Ishikawa (cell line): Measurements from ENCODE around the gene CT47B1.

Source experiments
- CEBPB ChIP-seq: IDR thresholded peaks from 2 replicates; pipeline ENCODE4 v1.6.1; 2012
- CREB1 ChIP-seq: IDR thresholded peaks from 2 replicates; pipeline ENCODE4 v1.6.1; 2012; ENCODE audit warnings: low read depth
- EGR1 ChIP-seq: IDR thresholded peaks from 2 replicates; pipeline ENCODE4 v1.6.1; 2012
- EP300 ChIP-seq: IDR thresholded peaks from 2 replicates; pipeline ENCODE4 v1.6.1; 2012; ENCODE audit warnings: borderline replicate concordance
- FOXM1 ChIP-seq: IDR thresholded peaks from 2 replicates; pipeline ENCODE4 v1.6.1; 2012; ENCODE audit warnings: low read depth, borderline replicate concordance
- NFIC ChIP-seq: IDR thresholded peaks from 2 replicates; pipeline ENCODE4 v1.6.1; 2012
- RAD21 ChIP-seq: IDR thresholded peaks from 2 replicates; pipeline ENCODE4 v1.6.1; 2012; ENCODE audit warnings: low read depth
- TAF1 ChIP-seq: IDR thresholded peaks from 2 replicates; pipeline ENCODE4 v1.6.1; 2012; ENCODE audit warnings: low read depth, mild to moderate bottlenecking
- TCF12 ChIP-seq: IDR thresholded peaks from 2 replicates; pipeline ENCODE4 v1.6.1; 2012; ENCODE audit warnings: low read depth
- TEAD4 ChIP-seq: IDR thresholded peaks from 2 replicates; pipeline ENCODE4 v1.6.1; 2012
- YY1 ChIP-seq: IDR thresholded peaks from 2 replicates; pipeline ENCODE4 v1.6.1; 2012; ENCODE audit warnings: low read depth
- ZBTB7A ChIP-seq: IDR thresholded peaks from 2 replicates; pipeline ENCODE4 v1.6.1; 2012; ENCODE audit warnings: low read depth
- TF ChIP-seq, protein P1 (sequence below): IDR thresholded peaks from 2 replicates; pipeline ENCODE4 v1.6.1; 2012
- TF ChIP-seq, protein P2 (sequence below): IDR thresholded peaks from 2 replicates; pipeline ENCODE4 v1.6.1; 2012
- TF ChIP-seq, protein P3 (sequence below): IDR thresholded peaks from 2 replicates; pipeline ENCODE4 v1.6.1; 2012; ENCODE audit warnings: low read depth, mild to moderate bottlenecking

CT47B1 gene

DNA sequence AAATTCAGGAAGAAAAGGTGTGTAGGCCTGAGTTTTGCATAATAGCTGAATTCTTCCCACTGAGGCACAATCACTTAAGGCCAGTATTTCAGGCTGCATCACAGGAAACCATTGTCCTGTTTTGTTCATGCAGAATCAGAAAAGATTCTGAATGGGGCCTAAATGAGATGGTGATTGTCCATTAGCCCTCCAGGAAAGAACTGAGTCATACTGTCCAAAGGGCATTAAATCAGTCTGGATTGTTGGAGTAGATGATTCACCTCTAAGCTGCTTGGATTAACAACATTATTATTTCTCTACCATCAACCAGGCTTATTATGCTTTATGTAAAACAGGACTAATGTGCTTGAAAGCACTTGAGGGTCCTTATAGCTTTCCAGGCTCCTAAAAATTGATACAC lies 36.2 kb downstream of the CT47B1 start:
- TF ChIP-seq, protein P1, sequence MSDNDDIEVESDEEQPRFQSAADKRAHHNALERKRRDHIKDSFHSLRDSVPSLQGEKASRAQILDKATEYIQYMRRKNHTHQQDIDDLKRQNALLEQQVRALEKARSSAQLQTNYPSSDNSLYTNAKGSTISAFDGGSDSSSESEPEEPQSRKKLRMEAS = no peak
- TF ChIP-seq EP300 (no peak), CEBPB (no peak)

DNA sequence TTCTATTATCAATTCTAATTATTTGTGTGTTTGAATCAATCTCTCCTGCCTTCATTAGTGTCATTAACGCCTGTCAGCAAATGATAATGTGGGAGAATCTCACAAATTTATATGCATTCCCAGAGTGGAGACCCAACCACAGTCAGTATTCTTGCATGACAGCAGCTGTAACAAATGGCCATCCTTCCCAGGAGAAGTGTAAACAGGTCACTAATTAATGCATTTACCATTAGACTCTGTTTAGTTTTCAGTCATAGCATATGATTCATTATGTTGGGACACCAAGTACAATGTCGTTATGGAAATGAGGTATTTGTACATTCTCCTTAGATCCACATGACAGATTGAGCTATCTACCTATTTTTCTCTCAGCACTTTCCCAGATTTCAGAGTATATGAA lies 50.5 kb downstream of the CT47B1 start:
- TF ChIP-seq EP300 (no peak), RAD21 (no peak), TCF12 (no peak), TEAD4 (no peak), FOXM1 (no peak), TAF1 (no peak), NFIC (no peak), EGR1 (no peak), YY1 (no peak), CREB1 (no peak), CEBPB (no peak)
- TF ChIP-seq, protein P2, sequence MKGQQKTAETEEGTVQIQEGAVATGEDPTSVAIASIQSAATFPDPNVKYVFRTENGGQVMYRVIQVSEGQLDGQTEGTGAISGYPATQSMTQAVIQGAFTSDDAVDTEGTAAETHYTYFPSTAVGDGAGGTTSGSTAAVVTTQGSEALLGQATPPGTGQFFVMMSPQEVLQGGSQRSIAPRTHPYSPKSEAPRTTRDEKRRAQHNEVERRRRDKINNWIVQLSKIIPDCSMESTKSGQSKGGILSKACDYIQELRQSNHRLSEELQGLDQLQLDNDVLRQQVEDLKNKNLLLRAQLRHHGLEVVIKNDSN = no peak
- TF ChIP-seq, protein P3, sequence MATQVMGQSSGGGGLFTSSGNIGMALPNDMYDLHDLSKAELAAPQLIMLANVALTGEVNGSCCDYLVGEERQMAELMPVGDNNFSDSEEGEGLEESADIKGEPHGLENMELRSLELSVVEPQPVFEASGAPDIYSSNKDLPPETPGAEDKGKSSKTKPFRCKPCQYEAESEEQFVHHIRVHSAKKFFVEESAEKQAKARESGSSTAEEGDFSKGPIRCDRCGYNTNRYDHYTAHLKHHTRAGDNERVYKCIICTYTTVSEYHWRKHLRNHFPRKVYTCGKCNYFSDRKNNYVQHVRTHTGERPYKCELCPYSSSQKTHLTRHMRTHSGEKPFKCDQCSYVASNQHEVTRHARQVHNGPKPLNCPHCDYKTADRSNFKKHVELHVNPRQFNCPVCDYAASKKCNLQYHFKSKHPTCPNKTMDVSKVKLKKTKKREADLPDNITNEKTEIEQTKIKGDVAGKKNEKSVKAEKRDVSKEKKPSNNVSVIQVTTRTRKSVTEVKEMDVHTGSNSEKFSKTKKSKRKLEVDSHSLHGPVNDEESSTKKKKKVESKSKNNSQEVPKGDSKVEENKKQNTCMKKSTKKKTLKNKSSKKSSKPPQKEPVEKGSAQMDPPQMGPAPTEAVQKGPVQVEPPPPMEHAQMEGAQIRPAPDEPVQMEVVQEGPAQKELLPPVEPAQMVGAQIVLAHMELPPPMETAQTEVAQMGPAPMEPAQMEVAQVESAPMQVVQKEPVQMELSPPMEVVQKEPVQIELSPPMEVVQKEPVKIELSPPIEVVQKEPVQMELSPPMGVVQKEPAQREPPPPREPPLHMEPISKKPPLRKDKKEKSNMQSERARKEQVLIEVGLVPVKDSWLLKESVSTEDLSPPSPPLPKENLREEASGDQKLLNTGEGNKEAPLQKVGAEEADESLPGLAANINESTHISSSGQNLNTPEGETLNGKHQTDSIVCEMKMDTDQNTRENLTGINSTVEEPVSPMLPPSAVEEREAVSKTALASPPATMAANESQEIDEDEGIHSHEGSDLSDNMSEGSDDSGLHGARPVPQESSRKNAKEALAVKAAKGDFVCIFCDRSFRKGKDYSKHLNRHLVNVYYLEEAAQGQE = no peak
- TF ChIP-seq, protein P1 = no peak

DNA sequence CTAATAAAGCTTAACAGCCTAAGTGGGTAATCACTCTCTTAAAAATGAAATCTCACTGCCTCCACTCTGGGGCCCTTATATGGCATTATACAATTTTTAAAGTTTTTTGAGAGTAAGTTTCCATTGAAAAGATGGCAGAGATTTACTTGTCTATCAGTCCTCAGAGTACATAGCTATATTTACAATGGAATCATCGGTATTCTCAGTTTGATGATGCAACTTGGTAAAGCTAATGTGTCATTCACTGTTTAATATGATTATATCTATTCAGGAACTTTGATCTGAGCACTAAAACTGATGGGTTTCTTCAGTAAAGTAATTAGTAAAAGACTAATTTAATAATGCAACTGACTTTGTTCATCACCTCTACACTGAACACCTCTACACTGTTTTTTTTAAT lies 51.6 kb downstream of the CT47B1 start:
- no peak for TF ChIP-seq TEAD4
- TF ChIP-seq, protein P3 = no peak
- TF ChIP-seq FOXM1 = no peak
- TF ChIP-seq, protein P1 = no peak
- TF ChIP-seq, protein P2 = no peak
- no peak for TF ChIP-seq EGR1
- TF ChIP-seq EP300 = no peak
- no peak for TF ChIP-seq YY1
- TF ChIP-seq TCF12 = no peak
- TF ChIP-seq ZBTB7A = no peak
- TF ChIP-seq CEBPB = no peak
- no peak for TF ChIP-seq RAD21
- TF ChIP-seq CREB1 = no peak
- TF ChIP-seq TAF1 = no peak
- TF ChIP-seq NFIC = no peak

DNA sequence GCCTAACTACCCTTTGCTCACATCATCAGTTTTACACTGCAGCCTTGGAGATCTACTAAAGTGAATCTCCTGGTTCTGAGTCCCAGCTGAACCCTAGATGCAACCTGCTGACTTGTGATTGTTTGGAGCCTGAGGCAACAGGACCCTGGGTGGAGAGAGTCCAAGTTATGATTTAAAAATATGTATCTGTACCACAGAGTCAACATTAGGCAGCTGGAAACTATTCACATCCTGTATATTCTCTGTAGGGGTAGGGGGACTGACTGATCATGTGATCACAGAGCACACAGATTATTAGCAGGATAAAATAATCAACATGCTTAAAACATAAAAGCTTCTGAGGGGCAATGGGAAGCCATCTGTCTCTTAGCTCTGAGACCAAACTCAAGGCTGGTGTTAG lies 52.1 kb downstream of the CT47B1 start:
- no peak for TF ChIP-seq FOXM1
- TF ChIP-seq CREB1 = no peak
- TF ChIP-seq YY1 = no peak
- TF ChIP-seq EGR1 = no peak
- TF ChIP-seq CEBPB = no peak
- no peak for TF ChIP-seq TEAD4
- no peak for TF ChIP-seq TAF1
- TF ChIP-seq EP300 = no peak
- TF ChIP-seq, protein P3 = no peak
- no peak for TF ChIP-seq ZBTB7A
- TF ChIP-seq, protein P2 = no peak
- TF ChIP-seq RAD21 = no peak
- no peak for TF ChIP-seq NFIC
- TF ChIP-seq, protein P1 = no peak
- TF ChIP-seq TCF12 = no peak
